Hepatocyte (in vitro differentiated cells): ENCODE measurements around the gene SOWAHD. TPM values are rescaled to one million over a fixed set of nuclear protein-coding genes. Genes with fewer than 3 reads are reported as not detected.

Source experiments
- DNase-seq: peaks from one replicate; pipeline ENCODE4 v3.0.0-alpha.2; 2016; ENCODE audit warnings: low spot score
- H2AFZ ChIP-seq: fragments of 200-600 bp; sonication (generic); 2 replicates; pipeline ENCODE4 v1.6.0; 2016; ENCODE audit warnings: antibody characterized with exemption, mild to moderate bottlenecking
- H3K27ac ChIP-seq: fragments of 200-600 bp; sonication (generic); 2 replicates; pipeline ENCODE4 v1.5.1; 2016; ENCODE audit warnings: mild to moderate bottlenecking
- H3K27me3 ChIP-seq: fragments of 200-600 bp; sonication (generic); 2 replicates; pipeline ENCODE4 v1.6.1; 2016
- H3K36me3 ChIP-seq: fragments of 200-600 bp; sonication (generic); replicated peaks from 2 replicates; pipeline ENCODE4 v1.5.1; 2016; ENCODE audit warnings: low read depth; ENCODE audit not compliant: insufficient read depth
- H3K4me1 ChIP-seq: fragments of 200-600 bp; sonication (generic); 2 replicates; pipeline ENCODE4 v1.5.1; 2016; ENCODE audit warnings: mild to moderate bottlenecking, moderate library complexity; ENCODE audit not compliant: insufficient read depth
- H3K4me2 ChIP-seq: fragments of 200-600 bp; sonication (generic); 2 replicates; pipeline ENCODE4 v1.6.0; 2016
- H3K4me3 ChIP-seq: fragments of 200-600 bp; sonication (generic); 2 replicates; pipeline ENCODE4 v1.5.1; 2016; ENCODE audit warnings: mild to moderate bottlenecking
- H3K79me2 ChIP-seq: fragments of 200-600 bp; sonication (generic); 2 replicates; pipeline ENCODE4 v1.6.0; 2017; ENCODE audit warnings: mild to moderate bottlenecking
- H3K9me2 ChIP-seq: fragments of 200-600 bp; sonication (generic); replicated peaks from 2 replicates; pipeline ENCODE4 v1.6.0; 2017; ENCODE audit warnings: mild to moderate bottlenecking; ENCODE audit not compliant: insufficient read depth
- H3K9me3 ChIP-seq: fragments of 200-600 bp; sonication (generic); 2 replicates; pipeline ENCODE4 v1.5.1; 2016; ENCODE audit warnings: low read depth, mild to moderate bottlenecking
- H4K20me1 ChIP-seq: fragments of 200-600 bp; sonication (generic); 2 replicates; pipeline ENCODE4 v1.6.0; 2016; ENCODE audit warnings: mild to moderate bottlenecking; ENCODE audit not compliant: insufficient read depth, poor library complexity, severe bottlenecking
- CTCF ChIP-seq: fragments of 200-600 bp; sonication (generic); IDR thresholded peaks from 2 replicates; pipeline ENCODE4 v1.5.1; 2016; ENCODE audit warnings: antibody characterized with exemption, mild to moderate bottlenecking; ENCODE audit not compliant: poor library complexity
- EZH2 ChIP-seq: fragments of 200-600 bp; sonication (generic); IDR thresholded peaks from 2 replicates; pipeline ENCODE4 v1.6.1; 2016; ENCODE audit warnings: antibody characterized with exemption, mild to moderate bottlenecking, borderline replicate concordance
- EZH2phosphoT487 ChIP-seq: fragments of 200-600 bp; sonication (generic); IDR thresholded peaks from one replicate; pipeline ENCODE4 v1.6.1; 2018; ENCODE audit warnings: antibody characterized with exemption, mild to moderate bottlenecking, low read depth, moderate library complexity; ENCODE audit not compliant: unreplicated experiment, severe bottlenecking
- WGBS: methylation state at CpG from one replicate; pipeline ENCODE4 v1.1.6; 2016; ENCODE audit warnings: low lambda C conversion rate; ENCODE audit errors: missing lambda C conversion rate; 5-methylcytosine and 5-hydroxymethylcytosine counted together
- polyA plus RNA-seq: library from polyadenylated mRNA; unstranded; fragments of >200 nt; fragmentation: Nextera tagmentation; extraction: Ambion mirVana; gene quantifications from 2 replicates; pipeline ENCODE4 v1.2.1, GENCODE V29; 2016
- total RNA-seq: library from RNA; depleted of rRNA; stranded (reverse); fragments of >200 nt; gene quantifications from 2 replicates; pipeline ENCODE4 v1.2.3, GENCODE V29; 2014

SOWAHD gene
- total and polyA plus RNA-seq, 2 experiments from 2014 or later, result 1.00 to 2.0 TPM

- Histone ChIP-seq H3K9me3 (no peaks in the 10 kb centered on the region), H3K4me3 (no peak overlapping the region), H3K9me2 (no peaks in the 10 kb centered on the region), H2AFZ (no peak overlapping the region), H3K27ac (no peak overlapping the region), H3K36me3 (no peaks in the 10 kb centered on the region), H3K27me3 (no peaks in the 10 kb centered on the region), H3K4me1 (no peaks in the 10 kb centered on the region), H4K20me1 (no peaks in the 10 kb centered on the region), H3K79me2 (no peaks in the 10 kb centered on the region), H3K4me2 (no peak overlapping the region)
- WGBS, result 62% methylated on average over 6 of the region's 6 CpGs
- TF ChIP-seq EZH2 (no peak), CTCF (no peak), EZH2phosphoT487 (no peak)
- DNase-seq, result no peak
Observed at GRCh38 chrX:119721487-119721886, 36.9 kb upstream of the SOWAHD start.

- H4K20me1 ChIP-seq, result no peaks in the 10 kb centered on the region
- H3K4me1 ChIP-seq, result no peaks in the 10 kb centered on the region
- H3K4me3 ChIP-seq, result no peak overlapping the region
- TF ChIP-seq CTCF, result no peak
- no peak for TF ChIP-seq EZH2
- no peak for TF ChIP-seq EZH2phosphoT487
- no peak overlapping the region for H3K4me2 ChIP-seq
- no peak for DNase-seq
- H3K27ac ChIP-seq, result no peak overlapping the region
- H2AFZ ChIP-seq, result no peak overlapping the region
- no peaks in the 10 kb centered on the region for H3K9me2 ChIP-seq
- 98% methylated on average over 2 of the region's 2 CpGs for WGBS
- no peaks in the 10 kb centered on the region for H3K27me3 ChIP-seq
- H3K9me3 ChIP-seq, result no peaks in the 10 kb centered on the region
- no peaks in the 10 kb centered on the region for H3K79me2 ChIP-seq
- H3K36me3 ChIP-seq, result no peaks in the 10 kb centered on the region
Observed at GRCh38 chrX:119721926-119722325, 36.5 kb upstream of the SOWAHD start.

GRCh38 chrX:119726900-119727555 is 31.4 kb upstream of the SOWAHD start:
- Histone ChIP-seq H3K36me3 (no peaks in the 10 kb centered on the region), H3K27ac (no peak overlapping the region), H3K9me2 (no peaks in the 10 kb centered on the region), H4K20me1 (no peaks in the 10 kb centered on the region), H3K79me2 (no peaks in the 10 kb centered on the region), H3K4me2 (no peak overlapping the region), H3K4me3 (no peak overlapping the region), H2AFZ (no peak overlapping the region), H3K4me1 (no peaks in the 10 kb centered on the region), H3K27me3 (no peaks in the 10 kb centered on the region), H3K9me3 (no peaks in the 10 kb centered on the region)
- TF ChIP-seq EZH2 (no peak), CTCF (no peak)
- DNase-seq, result no peak
- 56% methylated on average over 7 of the region's 7 CpGs for WGBS
